Keratinocyte (primary cell): ENCODE results near the gene MAPT. TPM values are rescaled to one million over a fixed set of nuclear protein-coding genes. Genes with fewer than 3 reads are reported as not detected.

Experiments
- DNase-seq: peaks from one replicate; pipeline ENCODE4 v3.0.0-alpha.2; 2011; ENCODE audit warnings: low read depth, missing footprints, low spot score
- FAIRE-seq: peaks from 2 replicates; lab custom pipeline; 2011; peaks lifted over from hg19 to GRCh38; lab: Jason Lieb, UNC
- H2AFZ ChIP-seq: 2 replicates; pipeline ENCODE4 v1.6.0; 2012; ENCODE audit warnings: low read length, control low read depth, inconsistent platforms; ENCODE audit not compliant: control insufficient read depth
- H3K27ac ChIP-seq: 2 replicates; pipeline ENCODE4 v1.5.1; 2011; ENCODE audit warnings: low read length; ENCODE audit not compliant: control insufficient read depth, insufficient read depth
- H3K27me3 ChIP-seq: 3 replicates; pipeline ENCODE4 v1.6.0; 2011; ENCODE audit warnings: low read length; ENCODE audit not compliant: control insufficient read depth, insufficient read depth; ENCODE audit errors: extremely low read depth
- H3K36me3 ChIP-seq, 2 experiments: 2 replicates in 1 of 2; 3 replicates in 1 of 2; pipeline ENCODE4 v1.5.1; 2011; ENCODE audit warnings: low read length in 2 of 2, mild to moderate bottlenecking in 1 of 2; ENCODE audit not compliant: control insufficient read depth in 2 of 2, insufficient read depth in 2 of 2; ENCODE audit errors: extremely low read depth in 1 of 2
- H3K4me1 ChIP-seq: 3 replicates; pipeline ENCODE4 v1.5.1; 2011; ENCODE audit warnings: low read length; ENCODE audit not compliant: control insufficient read depth, insufficient read depth; ENCODE audit errors: extremely low read depth
- H3K4me2 ChIP-seq: 3 replicates; pipeline ENCODE4 v1.6.0; 2011; ENCODE audit warnings: low read depth, low read length; ENCODE audit not compliant: control insufficient read depth, insufficient read depth; ENCODE audit errors: extremely low read depth
- H3K4me3 ChIP-seq, 3 experiments: fragments of 200-600 bp in 1 of 3; sonication (generic) in 1 of 3; 2 replicates in 2 of 3; 3 replicates in 1 of 3; pipeline ENCODE4 v1.5.1; 2011 to 2016; ENCODE audit warnings: low read length in 3 of 3, mild to moderate bottlenecking in 3 of 3, control low read depth in 2 of 3, inconsistent platforms in 1 of 3, low read depth in 1 of 3, mixed read lengths in 1 of 3, mixed run types in 1 of 3, moderate library complexity in 1 of 3; ENCODE audit not compliant: control insufficient read depth in 2 of 3, insufficient read depth in 2 of 3; ENCODE audit errors: extremely low read depth in 1 of 3
- H3K79me2 ChIP-seq: 2 replicates; pipeline ENCODE4 v1.6.0; 2012; ENCODE audit warnings: low read length; ENCODE audit not compliant: control insufficient read depth, insufficient read depth
- H3K9ac ChIP-seq: 3 replicates; pipeline ENCODE4 v1.6.0; 2011; ENCODE audit warnings: low read length; ENCODE audit not compliant: control insufficient read depth, insufficient read depth; ENCODE audit errors: extremely low read depth
- H3K9me1 ChIP-seq: 3 replicates; pipeline ENCODE4 v1.6.0; 2011; ENCODE audit warnings: low read length; ENCODE audit not compliant: control insufficient read depth, insufficient read depth; ENCODE audit errors: extremely low read depth
- H3K9me3 ChIP-seq: 2 replicates; pipeline ENCODE4 v1.5.1; 2012; ENCODE audit warnings: low read depth, low read length; ENCODE audit not compliant: control insufficient read depth
- H4K20me1 ChIP-seq: 3 replicates; pipeline ENCODE4 v1.6.0; 2011; ENCODE audit warnings: low read length; ENCODE audit not compliant: control insufficient read depth, insufficient read depth; ENCODE audit errors: extremely low read depth
- CTCF ChIP-seq, 3 experiments: IDR thresholded peaks in 1 of 3; conservative IDR thresholded peaks in 1 of 3; optimal IDR thresholded peaks in 1 of 3; 2 replicates in 2 of 3; 3 replicates in 1 of 3; pipeline versions ENCODE3 to v1.5.1; 2011; ENCODE audit warnings: low read length in 3 of 3, mild to moderate bottlenecking in 3 of 3, moderate library complexity in 2 of 3, control low read depth in 1 of 3, inconsistent platforms in 1 of 3; ENCODE audit not compliant: insufficient read depth in 2 of 3; ENCODE audit errors: extremely low read depth in 1 of 3
- EZH2 ChIP-seq: IDR thresholded peaks from one replicate; pipeline ENCODE4 v1.6.1; 2012; ENCODE audit warnings: inconsistent platforms, mild to moderate bottlenecking, low read length, moderate library complexity
- dilution Hi-C: fragments of 300-500 bp; cut with MboI; formaldehyde crosslinking; loops from one replicate; pipeline ENCODE4 v1.7.0; 2020; ENCODE audit warnings: low sequenced_read_pairs; ENCODE audit not compliant: extremely low pct_ligation_motif_present
- polyA plus RNA-seq, 5 experiments: library from polyadenylated mRNA; depleted of rRNA in 3 of 5; stranded (reverse) in 3 of 5; stranded (forward) in 1 of 5; unstranded in 1 of 5; fragments of >200 nt; gene quantifications; 1 replicate in 1 of 5; 2 replicates in 3 of 5; 3 replicates in 1 of 5; pipeline versions ENCODE4 v1.2.1 to v1.2.3, GENCODE V29; 2011 to 2012; ENCODE audit warnings: missing spikeins in 2 of 5, low read depth in 1 of 5, low replicate concordance in 1 of 5

The MAPT gene
- polyA plus RNA-seq, 1 donor (not counting 4 experiments of a cell fraction or from before 2014, with no cell fraction given) = 0.08 TPM

GRCh38 chr17:46027976-46028325, 133.6 kb downstream of the MAPT start:
- no peak for FAIRE-seq
- Histone ChIP-seq H3K9ac (no peak overlapping the region), H3K27ac (no peak overlapping the region), H3K4me2 (no peak overlapping the region), H3K9me3 (no peaks in the 10 kb centered on the region), H3K4me1 (no peaks in the 10 kb centered on the region), H3K4me3 (no peak overlapping the region), H3K79me2 (no peaks in the 10 kb centered on the region), H2AFZ (no peak overlapping the region), H3K27me3 (no peaks in the 10 kb centered on the region), H3K9me1 (no peaks in the 10 kb centered on the region), H3K36me3 (peaks cover 17 to 24% of the 10 kb centered on the region in 2 experiments), H4K20me1 (no peaks in the 10 kb centered on the region)
- DNase-seq = no peak
- no peak for TF ChIP-seq CTCF (optimal IDR thresholded peaks at IDR 0.05 in 1 of 3, IDR thresholded peaks at IDR 0.05 in 1 of 3, conservative IDR thresholded peaks at IDR 0.05 in 1 of 3; ENCODE audit: extremely low read depth in 1 of 3, insufficient read depth in 2 of 3, low read length in 3 of 3)
- TF ChIP-seq EZH2 = no peak
- dilution Hi-C loops = no loop called here

- Histone ChIP-seq H3K27ac (no peak overlapping the region), H3K9me3 (no peaks in the 10 kb centered on the region), H3K4me1 (no peaks in the 10 kb centered on the region), H3K9ac (no peak overlapping the region), H3K36me3 (peaks cover 21 to 28% of the 10 kb centered on the region in 2 experiments), H2AFZ (no peak overlapping the region), H3K9me1 (no peaks in the 10 kb centered on the region), H3K79me2 (no peaks in the 10 kb centered on the region), H3K27me3 (no peaks in the 10 kb centered on the region), H3K4me2 (no peak overlapping the region), H3K4me3 (no peak overlapping the region), H4K20me1 (no peaks in the 10 kb centered on the region)
- DNase-seq (no peak), FAIRE-seq (no peak)
- dilution Hi-C loops = no loop called here
- TF ChIP-seq CTCF (optimal IDR thresholded peaks at IDR 0.05 in 1 of 3, IDR thresholded peaks at IDR 0.05 in 1 of 3, conservative IDR thresholded peaks at IDR 0.05 in 1 of 3; ENCODE audit: extremely low read depth in 1 of 3, insufficient read depth in 2 of 3, low read length in 3 of 3) = no peak
- no peak for TF ChIP-seq EZH2
Measured at GRCh38 chr17:46028374-46028773, 134.0 kb downstream of the MAPT start.
